GM06990 (cell line): ENCODE measurements around the gene CELSR1.

Experiments used
- DNase-seq: peaks from one replicate; pipeline ENCODE4 v3.0.0-alpha.2; 2011; ENCODE audit not compliant: insufficient read length; ENCODE audit errors: extremely low read depth
- H3K27me3 ChIP-seq: replicated peaks from 2 replicates; pipeline ENCODE4 v1.6.0; 2011; ENCODE audit warnings: low read length; ENCODE audit not compliant: control insufficient read depth, insufficient read depth
- H3K36me3 ChIP-seq: 2 replicates; pipeline ENCODE4 v1.5.1; 2011; ENCODE audit warnings: low read length; ENCODE audit not compliant: control insufficient read depth, insufficient read depth
- H3K4me3 ChIP-seq: replicated peaks from 2 replicates; pipeline ENCODE4 v1.5.1; 2011; ENCODE audit warnings: low read depth, mild to moderate bottlenecking, control low read depth, low read length
- CTCF ChIP-seq: IDR thresholded peaks from 2 replicates; pipeline ENCODE4 v1.5.1; 2011; ENCODE audit warnings: low read length, control low read depth, mild to moderate bottlenecking, inconsistent platforms; ENCODE audit not compliant: insufficient read depth, poor library complexity, severe bottlenecking

CELSR1 gene

GRCh38 chr22:46545086-46545792 is 7.8 kb upstream of the CELSR1 start:
- TF ChIP-seq CTCF, result no peak
- Histone ChIP-seq H3K4me3 (no peak overlapping the region), H3K27me3 (no peaks in the 10 kb centered on the region; the same call in 1 of the 2 replicates), H3K36me3 (no peaks in the 10 kb centered on the region)
- DNase-seq, result no peak

- no peak overlapping the region for H3K4me3 ChIP-seq
- peak; percentile 64 for DNase-seq
- no peaks in the 10 kb centered on the region for H3K36me3 ChIP-seq
- no peaks in the 10 kb centered on the region; the same call in 1 of the 2 replicates for H3K27me3 ChIP-seq
- TF ChIP-seq CTCF, result peak; percentile 98
Observed at GRCh38 chr22:46542011-46542985, 4.9 kb upstream of the CELSR1 start.

- H3K4me3 ChIP-seq, result no peak overlapping the region
- DNase-seq, result no peak
- H3K36me3 ChIP-seq, result no peaks in the 10 kb centered on the region
- TF ChIP-seq CTCF, result no peak
- no peaks in the 10 kb centered on the region; the same call in 1 of the 2 replicates for H3K27me3 ChIP-seq
Observed at GRCh38 chr22:46541536-46541935, 4.1 kb upstream of the CELSR1 start.

GRCh38 chr22:46540874-46541273 is 3.5 kb upstream of the CELSR1 start:
- DNase-seq, result no peak
- no peaks in the 10 kb centered on the region; the same call in 1 of the 2 replicates for H3K27me3 ChIP-seq
- no peak overlapping the region for H3K4me3 ChIP-seq
- no peak for TF ChIP-seq CTCF
- H3K36me3 ChIP-seq, result no peaks in the 10 kb centered on the region

GRCh38 chr22:46539169-46539568 is 1.7 kb upstream of the CELSR1 start:
- H3K4me3 ChIP-seq, result no peak overlapping the region
- H3K27me3 ChIP-seq, result no peaks in the 10 kb centered on the region; the same call in 1 of the 2 replicates
- no peak for DNase-seq
- no peak for TF ChIP-seq CTCF
- H3K36me3 ChIP-seq, result no peaks in the 10 kb centered on the region
